IPS-18a (cell line): ENCODE results near the gene TP53I11.

Experiments
- H3K27ac ChIP-seq: one replicate; pipeline ENCODE4 v1.5.1; 2013; ENCODE audit warnings: low read length
- H3K27me3 ChIP-seq: one replicate; pipeline ENCODE4 v1.6.1; 2013; ENCODE audit warnings: mild to moderate bottlenecking, low read length; ENCODE audit not compliant: control insufficient read depth, insufficient read depth
- H3K36me3 ChIP-seq: one replicate; pipeline ENCODE4 v1.6.1; 2013; ENCODE audit warnings: low read depth, low read length; ENCODE audit not compliant: control insufficient read depth
- H3K4me1 ChIP-seq: one replicate; pipeline ENCODE4 v1.6.1; 2013; ENCODE audit warnings: low read depth, low read length; ENCODE audit not compliant: control insufficient read depth
- H3K4me3 ChIP-seq: one replicate; pipeline ENCODE4 v1.5.1; 2013; ENCODE audit warnings: low read length
- H3K9ac ChIP-seq: one replicate; pipeline ENCODE4 v1.6.1; 2013; ENCODE audit warnings: mild to moderate bottlenecking, low read length, moderate library complexity
- H3K9me3 ChIP-seq: one replicate; pipeline ENCODE4 v1.6.1; 2013; ENCODE audit warnings: low read depth, low read length; ENCODE audit not compliant: control insufficient read depth

Gene TP53I11

GRCh38 chr11:44931466-44931865 lies 19.2 kb downstream of the TP53I11 start:
- no peak overlapping the region for H3K27ac ChIP-seq
- no peaks in the 10 kb centered on the region for H3K36me3 ChIP-seq
- H3K4me1 ChIP-seq, result peaks cover 10% of the 10 kb centered on the region
- no peak overlapping the region for H3K4me3 ChIP-seq
- no peaks in the 10 kb centered on the region for H3K27me3 ChIP-seq
- no peaks in the 10 kb centered on the region for H3K9me3 ChIP-seq
- no peak overlapping the region for H3K9ac ChIP-seq

DNA sequence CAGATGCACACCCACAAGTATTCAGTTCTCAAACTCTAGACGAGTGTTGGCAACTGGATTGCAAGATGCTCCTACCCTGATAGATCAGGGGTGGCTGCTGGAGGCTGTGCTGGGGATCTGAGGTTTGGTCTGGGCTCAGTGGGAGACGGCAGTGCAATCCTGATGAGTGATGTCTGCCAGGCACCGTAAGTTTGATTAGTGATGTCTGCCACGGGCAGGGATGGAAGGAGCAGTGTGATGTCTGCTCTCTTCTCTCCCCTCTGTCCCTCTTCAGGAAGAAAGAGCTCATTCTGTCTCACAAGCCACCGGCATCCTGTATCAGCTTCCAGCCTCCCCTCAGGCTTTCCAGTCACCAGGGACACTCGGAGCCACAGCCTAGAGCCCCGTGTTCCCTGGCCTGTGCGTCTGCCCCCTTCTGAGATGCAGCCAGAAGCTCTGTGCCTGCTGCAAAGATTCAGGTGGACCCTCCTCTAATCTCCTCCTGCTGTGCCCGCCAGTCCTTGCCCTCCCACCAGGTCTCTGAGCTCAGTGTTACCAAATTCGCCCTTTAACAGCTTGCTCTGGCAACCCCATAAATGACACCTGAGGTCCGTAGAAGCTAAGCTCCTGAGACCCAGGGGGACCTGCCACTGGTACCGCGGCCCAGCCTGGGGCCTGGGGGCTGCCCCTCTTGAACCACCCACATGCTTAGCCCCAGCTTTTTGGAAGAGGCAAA lies 19.9 kb downstream of the TP53I11 start:
- no peaks in the 10 kb centered on the region for H3K9me3 ChIP-seq
- no peaks in the 10 kb centered on the region for H3K27me3 ChIP-seq
- H3K27ac ChIP-seq, result no peak overlapping the region
- peaks cover 10% of the 10 kb centered on the region for H3K4me1 ChIP-seq
- no peak overlapping the region for H3K4me3 ChIP-seq
- H3K9ac ChIP-seq, result no peak overlapping the region
- no peaks in the 10 kb centered on the region for H3K36me3 ChIP-seq

DNA sequence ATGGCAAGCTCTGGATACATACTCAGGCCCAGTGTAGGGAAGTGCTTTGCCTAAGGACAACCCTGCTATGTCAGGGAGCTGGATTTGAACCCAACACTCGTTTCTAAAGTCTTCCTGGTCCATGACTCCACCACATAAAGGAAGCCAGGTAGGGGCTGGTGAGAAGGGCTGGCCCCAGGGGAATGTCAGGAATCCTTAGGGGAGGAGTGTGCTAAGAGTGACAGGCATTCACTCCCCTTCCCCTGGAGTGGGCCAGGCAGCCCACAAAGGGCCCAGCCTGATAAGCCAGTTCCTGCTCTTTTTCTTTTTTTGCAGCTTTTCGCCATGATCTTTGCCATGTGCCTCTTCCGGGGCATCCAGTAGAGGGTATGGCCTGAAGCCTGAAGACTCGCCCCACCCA lies 21.9 kb downstream of the TP53I11 start:
- H3K9ac ChIP-seq, result no peak overlapping the region
- no peak overlapping the region for H3K4me3 ChIP-seq
- no peak overlapping the region for H3K27ac ChIP-seq
- peaks cover 10% of the 10 kb centered on the region for H3K4me1 ChIP-seq
- H3K36me3 ChIP-seq, result no peaks in the 10 kb centered on the region
- no peaks in the 10 kb centered on the region for H3K9me3 ChIP-seq
- H3K27me3 ChIP-seq, result no peaks in the 10 kb centered on the region

- no peak overlapping the region for H3K9ac ChIP-seq
- H3K36me3 ChIP-seq, result no peaks in the 10 kb centered on the region
- no peaks in the 10 kb centered on the region for H3K27me3 ChIP-seq
These were observed 22.5 kb downstream of the TP53I11 start for GRCh38 chr11:44928144-44928543.

GRCh38 chr11:44927174-44927661 lies 23.5 kb downstream of the TP53I11 start:
- no peaks in the 10 kb centered on the region for H3K36me3 ChIP-seq
- no peaks in the 10 kb centered on the region for H3K27me3 ChIP-seq
- H3K4me1 ChIP-seq, result peaks cover 10% of the 10 kb centered on the region
- no peaks in the 10 kb centered on the region for H3K9me3 ChIP-seq
- no peak overlapping the region for H3K4me3 ChIP-seq
- H3K9ac ChIP-seq, result no peak overlapping the region
- no peak overlapping the region for H3K27ac ChIP-seq

More at GRCh38 chr11:44928144-44928543, 22.5 kb downstream of the TP53I11 start:
- H3K9me3 ChIP-seq, result no peaks in the 10 kb centered on the region
- no peak overlapping the region for H3K4me3 ChIP-seq
- H3K27ac ChIP-seq, result no peak overlapping the region
- peaks cover 10% of the 10 kb centered on the region for H3K4me1 ChIP-seq

DNA sequence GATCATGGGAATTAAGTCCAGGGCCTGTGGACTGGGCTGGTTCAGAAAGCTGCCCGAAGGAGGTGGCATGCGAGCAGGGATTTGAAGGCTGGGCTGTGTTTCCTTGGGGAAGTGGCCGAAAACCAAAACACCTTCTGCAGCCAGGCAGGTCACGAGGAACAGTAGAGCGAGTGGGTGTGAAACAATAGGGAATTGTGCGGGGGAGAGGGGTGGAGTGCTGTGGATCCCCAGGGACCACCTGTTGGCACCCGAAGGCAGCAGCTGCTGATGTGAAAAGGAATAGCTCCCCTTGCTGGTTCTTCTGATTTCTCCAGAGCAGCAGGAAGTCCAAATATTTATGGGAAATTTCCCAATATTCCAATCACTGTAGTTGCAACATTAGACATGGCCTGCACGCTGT lies 24.6 kb downstream of the TP53I11 start:
- Histone ChIP-seq H3K9ac (no peak overlapping the region), H3K4me3 (no peak overlapping the region), H3K27me3 (no peaks in the 10 kb centered on the region), H3K27ac (no peak overlapping the region), H3K36me3 (no peaks in the 10 kb centered on the region), H3K4me1 (peaks cover 5% of the 10 kb centered on the region), H3K9me3 (no peaks in the 10 kb centered on the region)

DNA sequence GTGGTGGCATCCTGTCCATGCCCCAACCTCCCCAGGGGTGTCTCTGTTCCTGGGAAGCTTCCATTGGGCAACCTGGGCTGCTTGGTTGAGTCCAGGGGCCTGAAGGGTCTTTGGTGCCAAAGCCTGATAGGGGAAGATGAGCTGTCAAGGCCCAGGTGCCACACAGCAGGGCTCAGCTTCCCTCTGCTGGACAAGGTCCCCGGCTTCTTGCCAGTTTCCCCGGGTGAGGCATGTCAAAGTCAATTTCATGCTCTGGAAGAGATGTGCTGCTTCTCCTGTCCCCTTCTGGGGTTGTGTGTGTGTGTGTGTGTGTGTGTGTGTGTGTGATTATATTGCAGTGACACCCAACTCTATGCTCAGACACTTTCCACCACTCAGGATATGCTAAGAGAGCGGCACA lies 26.9 kb downstream of the TP53I11 start:
- no peak overlapping the region for H3K27ac ChIP-seq
- H3K9me3 ChIP-seq, result no peaks in the 10 kb centered on the region
- no peak overlapping the region for H3K9ac ChIP-seq
- H3K36me3 ChIP-seq, result no peaks in the 10 kb centered on the region
- no peak overlapping the region for H3K4me3 ChIP-seq
- no peaks in the 10 kb centered on the region for H3K27me3 ChIP-seq
- peaks cover 2% of the 10 kb centered on the region for H3K4me1 ChIP-seq

GRCh38 chr11:44923115-44923514 lies 27.6 kb downstream of the TP53I11 start:
- Histone ChIP-seq H3K9ac (no peak overlapping the region), H3K9me3 (no peaks in the 10 kb centered on the region), H3K27ac (no peak overlapping the region), H3K4me1 (no peaks in the 10 kb centered on the region), H3K36me3 (no peaks in the 10 kb centered on the region), H3K4me3 (no peak overlapping the region), H3K27me3 (no peaks in the 10 kb centered on the region)

- no peak overlapping the region for H3K27ac ChIP-seq
- H3K36me3 ChIP-seq, result no peaks in the 10 kb centered on the region
- no peak overlapping the region for H3K4me3 ChIP-seq
- H3K9me3 ChIP-seq, result no peaks in the 10 kb centered on the region
- no peaks in the 10 kb centered on the region for H3K4me1 ChIP-seq
- H3K27me3 ChIP-seq, result no peaks in the 10 kb centered on the region
- H3K9ac ChIP-seq, result no peak overlapping the region
These were observed 30.2 kb downstream of the TP53I11 start for GRCh38 chr11:44920451-44920850.

DNA sequence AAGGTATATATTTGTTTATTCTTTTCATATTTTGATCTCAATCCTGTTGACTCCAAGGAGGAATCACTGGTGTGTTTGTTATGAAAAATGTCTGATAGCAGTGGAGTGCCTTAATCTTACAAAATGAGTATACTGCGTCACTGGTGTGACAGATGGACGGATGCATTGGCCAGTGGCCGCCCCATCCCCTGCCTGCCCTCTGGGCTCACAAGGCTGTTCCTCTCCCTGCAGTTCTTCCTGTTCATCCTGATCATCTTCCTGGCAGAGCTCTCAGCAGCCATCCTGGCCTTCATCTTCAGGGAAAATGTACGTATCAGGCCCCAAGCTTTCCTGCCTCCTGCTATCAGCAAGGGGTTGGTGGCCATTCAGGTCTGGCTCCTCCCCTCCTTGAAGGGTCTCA lies 32.9 kb downstream of the TP53I11 start:
- no peak overlapping the region for H3K4me3 ChIP-seq
- H3K9me3 ChIP-seq, result no peaks in the 10 kb centered on the region
- no peaks in the 10 kb centered on the region for H3K27me3 ChIP-seq
- H3K4me1 ChIP-seq, result peaks cover 3% of the 10 kb centered on the region
- H3K27ac ChIP-seq, result no peak overlapping the region
- H3K36me3 ChIP-seq, result no peaks in the 10 kb centered on the region
- H3K9ac ChIP-seq, result no peak overlapping the region

GRCh38 chr11:44916801-44917385 lies 33.8 kb downstream of the TP53I11 start:
- H3K4me1 ChIP-seq, result peaks cover 8% of the 10 kb centered on the region
- H3K36me3 ChIP-seq, result no peaks in the 10 kb centered on the region
- no peaks in the 10 kb centered on the region for H3K27me3 ChIP-seq
- no peak overlapping the region for H3K4me3 ChIP-seq
- H3K27ac ChIP-seq, result no peak overlapping the region
- H3K9me3 ChIP-seq, result no peaks in the 10 kb centered on the region
- H3K9ac ChIP-seq, result no peak overlapping the region

DNA sequence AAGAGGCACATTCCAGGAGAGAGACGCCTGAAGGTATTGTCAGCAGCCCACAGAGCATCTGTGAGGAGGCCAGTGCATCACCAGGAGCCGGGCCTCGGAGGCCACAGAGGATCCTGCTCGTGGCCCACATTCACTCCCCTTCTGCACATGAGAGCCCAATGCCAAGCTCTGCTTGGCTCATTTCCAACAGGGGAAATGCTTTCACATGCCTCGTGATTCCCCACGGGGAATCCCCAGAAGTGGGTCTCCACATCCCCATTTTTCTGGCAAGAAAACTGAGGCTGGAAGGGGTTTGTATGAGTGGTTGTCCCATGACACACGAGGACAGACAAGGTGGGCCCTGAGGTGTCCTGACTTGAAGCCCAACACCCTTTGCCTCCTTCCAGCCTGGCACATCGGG lies 34.4 kb downstream of the TP53I11 start:
- Histone ChIP-seq H3K4me3 (no peak overlapping the region), H3K27ac (no peak overlapping the region), H3K9ac (no peak overlapping the region), H3K9me3 (no peaks in the 10 kb centered on the region), H3K4me1 (peaks cover 11% of the 10 kb centered on the region), H3K27me3 (no peaks in the 10 kb centered on the region), H3K36me3 (no peaks in the 10 kb centered on the region)
